Raji (cell line): ENCODE results near the gene GLI3.

Source experiments
- POLR2A ChIP-seq: IDR thresholded peaks from 2 replicates; pipeline ENCODE4 v1.6.1; 2011; ENCODE audit warnings: low read depth, low read length, control low read depth; ENCODE audit not compliant: insufficient read depth

The GLI3 gene

GRCh38 chr7:42022056-42022455 is 215.0 kb downstream of the GLI3 start:
- TF ChIP-seq POLR2A, result no peak

GRCh38 chr7:42021631-42022030 is 215.4 kb downstream of the GLI3 start:
- no peak for TF ChIP-seq POLR2A

GRCh38 chr7:42020061-42020460 is 216.9 kb downstream of the GLI3 start:
- no peak for TF ChIP-seq POLR2A

GRCh38 chr7:42017349-42017986 is 219.5 kb downstream of the GLI3 start:
- TF ChIP-seq POLR2A, result no peak

- TF ChIP-seq POLR2A, result no peak
Observed at GRCh38 chr7:42016517-42016916, 220.5 kb downstream of the GLI3 start.

GRCh38 chr7:42014625-42015618 is 222.1 kb downstream of the GLI3 start:
- TF ChIP-seq POLR2A, result no peak

- no peak for TF ChIP-seq POLR2A
Observed at GRCh38 chr7:42012786-42013360, 224.1 kb downstream of the GLI3 start.

- no peak for TF ChIP-seq POLR2A
Observed at GRCh38 chr7:42012313-42012712, 224.7 kb downstream of the GLI3 start.

GRCh38 chr7:42011846-42012245 is 225.2 kb downstream of the GLI3 start:
- no peak for TF ChIP-seq POLR2A

- TF ChIP-seq POLR2A, result no peak
Observed at GRCh38 chr7:42010751-42011150, 226.3 kb downstream of the GLI3 start.

- TF ChIP-seq POLR2A, result no peak
Observed at GRCh38 chr7:42006801-42007513, 230.1 kb downstream of the GLI3 start.

GRCh38 chr7:42002654-42003053 is 234.4 kb downstream of the GLI3 start:
- TF ChIP-seq POLR2A, result no peak

GRCh38 chr7:41999736-42000283 is 237.2 kb downstream of the GLI3 start:
- TF ChIP-seq POLR2A, result no peak

- TF ChIP-seq POLR2A, result no peak
Observed at GRCh38 chr7:41998041-41998440, 239.0 kb downstream of the GLI3 start.

- no peak for TF ChIP-seq POLR2A
Observed at GRCh38 chr7:41997151-41997550, 239.9 kb downstream of the GLI3 start.

- TF ChIP-seq POLR2A, result no peak
Observed at GRCh38 chr7:41996381-41997035, 240.5 kb downstream of the GLI3 start.
